GM15510 (cell line): ENCODE data around the gene ARHGDIA.

Experiments used
- POLR2A ChIP-seq: IDR thresholded peaks from 3 replicates; pipeline ENCODE4 v1.6.1; 2011; ENCODE audit warnings: borderline replicate concordance; ENCODE audit not compliant: insufficient read length; ENCODE audit errors: extremely low read depth

ARHGDIA gene

GRCh38 chr17:81846743-81847689, 24.1 kb downstream of the ARHGDIA start:
- no peak for TF ChIP-seq POLR2A

DNA sequence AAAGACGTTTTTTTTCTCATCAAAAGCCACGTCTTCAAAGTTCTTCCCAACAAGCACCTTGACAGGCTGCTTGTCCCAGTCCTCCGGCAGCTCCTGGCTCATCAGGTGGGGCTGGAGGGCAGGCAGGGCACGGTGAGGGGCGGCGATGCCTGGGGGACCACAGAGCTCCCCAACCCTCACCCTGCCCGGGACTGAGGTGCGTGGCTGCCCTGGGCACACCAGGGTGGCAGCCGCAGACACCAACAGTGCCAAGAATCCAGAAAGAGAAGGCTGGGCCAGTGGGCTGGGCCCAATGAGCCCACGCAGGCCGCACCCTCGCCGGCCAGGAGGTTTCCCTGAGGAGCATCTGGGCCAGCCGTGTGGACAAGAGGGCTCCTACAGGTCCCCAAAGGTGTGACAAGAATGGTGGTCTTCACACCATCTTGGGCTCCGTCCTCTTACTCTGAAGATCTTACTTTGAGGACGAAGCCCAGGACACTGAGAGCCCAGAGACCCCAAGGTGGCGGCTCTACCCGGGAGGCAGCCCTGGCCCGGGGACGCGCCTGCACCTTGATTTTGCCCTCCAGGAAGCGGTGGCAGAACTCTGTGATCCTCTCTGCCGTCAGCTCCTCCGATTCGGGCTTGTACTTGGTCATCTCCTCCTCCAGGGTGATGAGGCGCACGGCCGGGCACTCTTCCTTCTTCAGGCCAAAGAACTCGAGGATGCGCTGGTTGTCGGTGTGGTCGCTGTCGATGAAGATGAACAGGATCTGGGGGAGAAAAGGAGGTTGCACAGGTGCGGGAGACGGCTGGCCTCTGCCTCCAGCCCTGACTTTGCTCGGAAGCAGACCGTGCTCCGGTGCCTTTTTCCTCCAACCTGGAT, 25.0 kb downstream of the ARHGDIA start:
- TF ChIP-seq POLR2A = no peak

DNA sequence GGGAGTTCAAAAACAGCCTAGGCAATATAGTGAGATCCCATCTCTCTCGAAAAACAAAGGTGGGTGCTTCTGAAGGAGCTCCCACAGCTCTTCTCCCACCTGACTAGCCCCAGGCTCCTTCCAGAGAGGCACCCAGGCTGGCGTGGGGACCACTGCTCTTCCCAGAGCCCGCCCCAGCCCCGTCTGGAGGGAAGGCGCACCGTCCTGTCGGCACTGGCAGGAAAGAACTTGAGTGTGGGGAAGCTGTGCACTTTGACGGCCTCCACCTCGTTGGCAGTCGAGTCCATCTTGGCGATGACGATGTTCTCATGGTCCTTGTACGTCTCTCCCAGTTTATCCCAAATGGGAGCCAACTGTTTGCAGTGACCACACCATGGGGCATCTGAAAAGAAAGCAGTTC, 25.8 kb downstream of the ARHGDIA start:
- no peak for TF ChIP-seq POLR2A

GRCh38 chr17:81844887-81845286, 26.2 kb downstream of the ARHGDIA start:
- no peak for TF ChIP-seq POLR2A

- no peak for TF ChIP-seq POLR2A
These were observed 26.7 kb downstream of the ARHGDIA start for GRCh38 chr17:81844327-81844851.

DNA sequence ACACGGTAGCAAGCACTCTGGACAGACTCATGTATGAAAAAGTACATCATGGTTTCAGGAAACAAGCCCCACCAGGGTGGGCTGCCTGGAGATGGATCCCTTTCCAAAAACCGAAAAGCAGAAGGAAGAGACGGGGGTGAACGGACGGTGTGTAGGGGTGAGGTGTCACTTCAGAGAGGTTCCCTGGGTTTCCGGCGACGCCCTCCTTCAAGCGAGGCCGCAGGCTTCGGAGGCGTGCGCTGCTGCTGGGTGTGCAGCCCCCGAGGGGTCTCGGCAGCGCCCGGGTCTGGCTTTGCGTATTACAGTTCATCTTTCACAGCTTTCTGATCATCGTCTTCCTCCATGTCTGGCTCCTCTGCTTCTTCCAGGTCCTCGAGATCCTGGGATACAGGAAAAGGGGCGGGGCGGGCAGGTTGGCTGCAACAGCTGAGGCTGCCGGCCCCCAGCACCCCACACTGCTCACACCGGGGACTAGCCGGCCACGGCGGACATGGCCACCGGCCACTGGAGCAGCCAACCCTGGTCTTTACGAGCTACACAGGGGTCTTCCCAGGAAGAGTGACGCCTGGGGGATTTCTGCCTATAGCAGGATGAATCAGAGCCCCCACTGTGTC, 27.3 kb downstream of the ARHGDIA start:
- TF ChIP-seq POLR2A = no peak

- no peak for TF ChIP-seq POLR2A
These were observed 28.2 kb downstream of the ARHGDIA start for GRCh38 chr17:81842725-81843504.

GRCh38 chr17:81842378-81842724, 28.8 kb downstream of the ARHGDIA start:
- TF ChIP-seq POLR2A = no peak

GRCh38 chr17:81841866-81842265, 29.3 kb downstream of the ARHGDIA start:
- TF ChIP-seq POLR2A = no peak

GRCh38 chr17:81840826-81841778, 30.0 kb downstream of the ARHGDIA start:
- no peak for TF ChIP-seq POLR2A

GRCh38 chr17:81839301-81839700, 31.8 kb downstream of the ARHGDIA start:
- TF ChIP-seq POLR2A = no peak

DNA sequence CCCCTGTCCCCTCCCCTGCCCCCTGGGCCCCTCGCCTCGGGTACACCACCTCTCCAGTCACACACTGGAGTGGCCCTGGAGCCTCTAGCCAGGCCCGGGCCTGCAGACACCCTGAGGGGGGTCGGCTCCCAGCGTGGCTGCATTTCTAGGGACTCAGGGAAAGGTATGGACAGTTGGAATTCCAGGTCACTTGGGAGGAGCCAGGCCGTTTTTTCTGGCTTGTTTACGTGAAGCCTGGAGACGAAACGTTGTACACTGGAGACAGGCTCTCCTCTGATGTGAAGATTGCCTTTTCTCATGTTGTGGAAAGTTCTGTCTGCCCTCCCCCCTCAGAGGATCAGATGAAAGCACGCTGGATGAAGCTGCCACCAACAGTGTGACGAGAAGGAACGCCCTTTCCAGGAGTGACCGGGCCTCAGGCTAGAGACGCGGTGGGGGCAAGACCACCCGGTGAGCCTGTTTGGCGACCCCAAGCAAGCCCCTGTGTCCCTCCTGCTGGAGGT, 32.3 kb downstream of the ARHGDIA start:
- no peak for TF ChIP-seq POLR2A

DNA sequence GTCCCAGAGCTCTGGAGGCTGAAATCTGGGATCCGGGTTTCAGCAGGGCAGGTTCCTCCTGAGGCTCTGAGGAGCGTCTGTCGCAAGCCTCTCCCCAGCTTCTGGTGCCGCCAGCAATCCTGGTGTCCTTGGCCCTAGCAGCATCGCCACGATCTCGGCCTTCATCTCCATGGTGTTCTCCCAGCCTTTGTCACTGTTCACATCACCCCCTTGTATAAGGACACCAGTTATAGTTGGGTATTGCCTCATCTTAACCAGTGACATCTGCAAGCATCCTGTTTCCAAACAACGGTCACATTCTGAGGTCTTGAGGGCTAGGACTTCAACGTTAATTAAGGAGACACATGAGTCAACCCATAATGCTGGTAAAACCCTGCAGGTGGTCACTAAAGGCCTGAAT, 33.5 kb downstream of the ARHGDIA start:
- TF ChIP-seq POLR2A = no peak

GRCh38 chr17:81834831-81835267, 36.3 kb downstream of the ARHGDIA start, which contains the start of gene PPP1R27:
Gene PPP1R27 (minus strand): TSS chr17:81835050. CDS start chr17:81834953, 97 bp downstream.
- TF ChIP-seq POLR2A = no peak
